ENCODE measurements around the gene PROP1.
"Not testable (repeated sequence)": the region's sequence is repeated elsewhere in the genome, so short reads cannot be mapped to it uniquely, and the experiment has no call there.

Gene PROP1

DNA sequence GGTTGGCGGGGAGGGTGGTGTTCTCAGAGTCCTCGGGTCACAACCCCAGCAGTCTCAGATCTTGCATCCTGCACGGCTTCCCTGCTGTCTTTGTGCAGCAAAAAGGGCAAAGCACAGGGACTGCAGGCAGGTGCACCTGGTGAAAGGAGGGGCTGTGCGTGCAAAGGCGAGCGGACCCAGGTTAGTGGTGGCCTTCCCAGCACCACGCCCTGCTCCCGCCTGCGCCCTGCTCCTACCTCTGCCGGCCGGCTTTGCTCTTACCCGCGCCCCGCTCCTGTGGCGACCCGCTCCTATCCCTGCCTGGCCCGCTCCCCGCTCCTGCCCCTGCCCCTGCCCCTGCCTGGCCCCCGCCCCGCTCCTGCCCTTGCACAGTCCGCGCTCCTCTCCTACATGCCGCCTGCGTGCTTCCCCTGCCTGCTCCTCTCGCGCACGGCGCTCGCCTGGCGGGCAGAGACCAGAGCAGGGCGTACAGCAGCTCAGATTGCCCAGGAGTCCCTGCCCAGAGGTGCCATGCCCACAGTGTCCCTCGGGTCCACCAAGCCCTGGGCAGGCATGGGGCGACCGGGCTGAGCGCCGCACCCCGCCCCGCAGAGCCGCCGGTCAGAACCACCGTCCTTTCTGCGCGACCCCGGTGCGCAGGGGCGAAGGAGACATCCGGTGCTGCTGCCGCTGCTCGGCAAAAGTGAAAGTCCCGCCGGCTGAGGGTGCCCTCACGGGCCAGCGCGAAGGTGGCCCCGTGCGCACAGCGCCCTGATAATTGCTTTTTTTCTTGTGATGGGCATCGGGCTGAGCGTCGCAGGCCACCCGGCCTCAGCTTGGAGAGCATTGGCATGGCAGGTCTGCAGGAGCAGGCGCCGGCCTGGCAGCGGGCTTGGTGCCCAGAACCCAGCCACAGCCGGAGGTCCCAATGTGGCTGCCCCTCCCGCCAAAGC lies 52.0 kb downstream of the PROP1 start:
- peak; percentile 71 for DNase-seq

GRCh38 chr5:177942896-177943295 lies 53.1 kb downstream of the PROP1 start:
- not testable (repeated sequence) for DNase-seq
